AG09319 (cell line): Measurements from ENCODE around the gene NALCN.

Source experiments
- DNase-seq: peaks from one replicate; pipeline ENCODE4 v3.0.0-alpha.2; 2010; ENCODE audit warnings: low read depth; ENCODE audit errors: extremely low read depth
- TF ChIP-seq, protein P1 (sequence below): IDR thresholded peaks from 2 replicates; pipeline ENCODE4 v1.5.1; 2011; ENCODE audit warnings: low read depth, mild to moderate bottlenecking, inconsistent platforms, low read length, moderate library complexity

Gene NALCN

DNA sequence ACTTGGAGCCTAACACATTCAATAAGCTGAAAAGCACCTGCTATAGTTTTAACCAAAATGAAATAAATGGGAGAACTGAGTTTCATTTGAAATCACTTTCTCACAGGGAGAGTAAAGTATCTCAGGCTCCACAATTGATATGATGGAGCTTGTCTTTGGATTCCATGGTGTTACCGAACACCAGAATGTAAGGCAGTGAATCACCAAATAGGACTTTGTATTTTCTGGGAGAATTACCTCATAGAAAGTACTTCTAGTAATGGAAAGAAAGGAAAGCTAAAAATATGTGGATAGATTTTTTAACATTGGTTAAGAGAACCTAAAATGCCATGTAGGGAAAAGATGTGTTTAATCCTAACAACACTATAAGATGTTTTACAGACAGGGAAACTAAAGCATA, 123.6 kb downstream of the NALCN start:
- TF ChIP-seq, protein P1, sequence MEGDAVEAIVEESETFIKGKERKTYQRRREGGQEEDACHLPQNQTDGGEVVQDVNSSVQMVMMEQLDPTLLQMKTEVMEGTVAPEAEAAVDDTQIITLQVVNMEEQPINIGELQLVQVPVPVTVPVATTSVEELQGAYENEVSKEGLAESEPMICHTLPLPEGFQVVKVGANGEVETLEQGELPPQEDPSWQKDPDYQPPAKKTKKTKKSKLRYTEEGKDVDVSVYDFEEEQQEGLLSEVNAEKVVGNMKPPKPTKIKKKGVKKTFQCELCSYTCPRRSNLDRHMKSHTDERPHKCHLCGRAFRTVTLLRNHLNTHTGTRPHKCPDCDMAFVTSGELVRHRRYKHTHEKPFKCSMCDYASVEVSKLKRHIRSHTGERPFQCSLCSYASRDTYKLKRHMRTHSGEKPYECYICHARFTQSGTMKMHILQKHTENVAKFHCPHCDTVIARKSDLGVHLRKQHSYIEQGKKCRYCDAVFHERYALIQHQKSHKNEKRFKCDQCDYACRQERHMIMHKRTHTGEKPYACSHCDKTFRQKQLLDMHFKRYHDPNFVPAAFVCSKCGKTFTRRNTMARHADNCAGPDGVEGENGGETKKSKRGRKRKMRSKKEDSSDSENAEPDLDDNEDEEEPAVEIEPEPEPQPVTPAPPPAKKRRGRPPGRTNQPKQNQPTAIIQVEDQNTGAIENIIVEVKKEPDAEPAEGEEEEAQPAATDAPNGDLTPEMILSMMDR, result no peak
- no peak for DNase-seq

DNA sequence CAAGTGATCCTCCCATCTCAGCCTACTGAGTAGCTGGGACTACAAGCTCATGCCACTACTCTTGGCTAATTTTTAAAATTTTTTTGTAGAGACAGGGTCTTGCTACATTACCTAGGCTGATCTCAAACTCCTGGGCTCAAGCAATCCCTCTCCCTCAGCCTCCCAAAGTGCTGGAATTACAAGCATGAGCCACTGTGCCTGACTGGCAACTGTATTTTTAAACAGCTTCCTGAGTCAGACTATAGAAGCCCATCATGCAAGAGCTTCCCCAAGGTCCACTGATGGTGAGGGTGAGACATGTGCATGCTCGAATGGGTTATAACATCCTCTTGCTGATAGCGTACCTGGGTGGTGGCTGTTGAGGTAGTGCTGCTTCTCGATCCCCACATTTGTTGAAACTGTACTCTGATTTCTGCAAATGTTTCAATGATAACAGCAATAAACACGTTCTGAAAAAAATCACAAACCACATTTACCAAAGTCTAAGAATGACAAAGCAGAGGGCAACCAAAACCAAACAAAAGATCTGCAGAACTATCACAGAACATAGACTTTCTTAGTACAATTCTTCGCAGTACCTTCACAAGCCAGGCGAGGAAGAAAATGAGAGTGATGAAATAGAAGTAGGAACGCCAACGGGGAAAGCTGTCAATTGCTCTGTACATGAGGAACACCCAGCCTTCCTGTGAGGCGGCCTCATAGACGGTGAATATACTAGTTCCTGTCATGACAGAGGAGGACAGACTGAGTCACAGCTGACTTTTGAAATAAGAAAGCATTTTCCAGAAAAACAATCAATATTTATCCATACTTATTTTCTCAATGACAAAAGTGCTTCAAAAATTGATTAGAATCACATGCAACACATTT, 124.4 kb downstream of the NALCN start:
- no peak for DNase-seq
- TF ChIP-seq, protein P1, result no peak

DNA sequence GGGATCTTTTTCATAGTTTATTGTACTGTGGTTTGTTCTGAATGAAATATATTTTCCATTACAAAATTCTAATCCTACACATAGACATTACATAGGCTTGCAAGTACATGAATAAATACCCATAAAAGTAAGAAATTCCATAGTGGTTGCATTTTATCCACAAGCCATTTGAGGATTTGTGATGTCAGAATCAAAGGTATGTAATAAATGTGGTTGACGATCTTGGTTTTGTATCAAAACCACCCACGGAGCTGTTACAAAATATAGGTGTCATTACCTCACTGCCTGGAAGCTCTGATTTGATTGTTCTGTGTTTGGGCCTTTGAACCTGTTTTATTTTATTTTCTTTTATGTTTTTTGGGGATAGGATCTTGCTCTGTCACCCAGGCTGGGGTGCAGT, 125.1 kb downstream of the NALCN start:
- TF ChIP-seq, protein P1, result no peak
- DNase-seq, result no peak

DNA sequence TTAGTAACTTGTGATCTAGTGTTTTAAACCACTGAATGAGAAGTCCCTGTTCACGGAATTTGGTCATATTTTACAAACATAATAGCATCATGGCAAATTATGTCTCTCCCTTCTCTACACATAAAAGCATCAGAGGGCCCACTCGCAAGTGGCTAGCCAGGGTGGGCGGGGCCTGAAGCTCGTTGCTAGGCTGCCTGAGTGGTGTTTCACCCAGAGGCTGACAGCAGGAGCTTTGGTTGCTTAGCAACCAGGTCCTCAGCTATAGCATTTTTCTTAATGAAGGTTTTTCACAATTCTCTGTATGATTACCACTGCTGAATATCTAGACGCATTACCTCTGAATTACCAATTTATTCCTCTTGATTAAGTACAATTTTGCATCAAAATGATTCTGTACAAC, 126.5 kb downstream of the NALCN start:
- no peak for DNase-seq
- TF ChIP-seq, protein P1, result no peak

DNA sequence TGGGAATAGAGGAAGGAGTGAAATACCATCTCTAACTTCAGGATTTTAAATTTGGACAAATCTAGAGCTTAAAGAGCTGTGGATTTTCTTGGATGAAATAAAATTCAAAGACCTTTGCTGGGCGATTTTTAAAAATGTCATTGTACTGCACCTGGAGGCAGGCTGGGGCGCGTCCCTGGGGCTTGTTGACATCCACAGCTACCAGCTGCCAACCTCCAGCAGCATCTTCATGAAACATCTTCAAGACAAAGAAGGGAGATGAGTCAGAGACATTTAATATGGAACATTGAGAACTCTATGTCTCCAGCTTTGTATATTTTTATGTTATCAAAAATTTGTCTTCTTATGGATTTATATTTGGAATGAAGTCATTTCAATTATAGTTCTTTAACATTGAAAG, 132.5 kb downstream of the NALCN start:
- no peak for DNase-seq

DNA sequence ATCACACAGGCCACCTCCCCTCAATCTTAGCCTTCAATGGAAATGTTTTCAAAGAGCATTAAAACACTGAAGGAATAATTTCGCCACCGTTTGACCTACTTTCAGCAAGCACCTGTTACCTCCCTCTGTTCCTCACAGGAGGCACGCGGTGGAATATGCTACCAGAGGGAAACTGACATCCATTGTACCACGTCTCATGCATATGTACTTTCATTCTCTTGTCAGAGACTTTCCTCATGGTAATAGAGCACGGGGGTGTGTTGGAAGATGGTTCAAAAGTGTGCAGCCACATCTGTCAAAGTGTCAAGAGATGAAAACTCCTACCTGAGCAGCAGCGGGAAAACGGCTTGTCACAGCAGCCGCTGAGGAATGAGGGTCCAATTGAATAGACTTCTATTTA, 143.4 kb downstream of the NALCN start:
- DNase-seq, result no peak
- TF ChIP-seq, protein P1, result no peak

More for the DNA sequence above, 132.5 kb downstream of the NALCN start:
- TF ChIP-seq, protein P1, result no peak

DNA sequence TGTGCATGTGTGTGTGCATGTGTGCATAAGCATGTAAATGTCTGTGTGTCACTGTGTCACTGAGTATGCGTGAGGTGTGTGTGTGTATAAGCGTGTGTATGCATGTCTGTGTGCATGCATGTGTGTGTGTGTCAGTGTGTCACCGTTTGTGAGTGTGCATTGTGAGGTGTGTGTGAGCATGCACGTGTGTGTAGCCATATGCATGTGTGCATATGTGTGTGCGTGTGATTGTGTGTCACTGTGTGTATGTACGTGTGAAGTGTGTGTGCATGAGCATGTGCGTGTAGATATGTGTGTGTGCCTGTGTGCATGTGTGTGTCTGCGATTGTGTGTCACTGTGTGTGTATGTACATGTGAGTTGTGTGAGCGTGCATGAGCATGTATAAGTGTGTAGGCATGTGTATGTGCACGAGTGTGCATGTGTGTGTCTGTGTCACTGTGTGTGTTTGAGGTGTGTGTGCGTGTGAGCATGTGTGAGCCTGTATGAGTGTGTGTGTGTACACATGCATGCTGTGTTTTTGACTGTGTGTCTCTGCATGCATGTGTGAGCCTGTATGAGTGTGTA, 144.5 kb downstream of the NALCN start:
- TF ChIP-seq, protein P1, result no peak
- no peak for DNase-seq
